Left kidney (tissue), 2 donors: Measurements from ENCODE around the gene IDI1. TPM values are rescaled to one million over a fixed set of nuclear protein-coding genes. Genes with fewer than 3 reads are reported as not detected.
"Not testable (repeated sequence)": the region's sequence is repeated elsewhere in the genome, so short reads cannot be mapped to it uniquely, and the experiment has no call there.

Source experiments
- DNase-seq: peaks from one replicate; pipeline ENCODE4 v3.0.0-alpha.2; 2013
- polyA plus RNA-seq: library from polyadenylated mRNA; unstranded; fragments of 120-200 nt; gene quantifications from one replicate; pipeline ENCODE4 v1.2.1, GENCODE V29; 2013; ENCODE audit not compliant: insufficient read length

The IDI1 gene
- polyA plus RNA-seq, 1 donor: 63.7 TPM

- DNase-seq: no peak
Observed at GRCh38 chr10:1068380-1069361, 19.8 kb upstream of the IDI1 start.

- not testable (repeated sequence) for DNase-seq
Observed at GRCh38 chr10:1066734-1067133, 17.8 kb upstream of the IDI1 start.

GRCh38 chr10:1064964-1065247, 16.0 kb upstream of the IDI1 start:
- no peak for DNase-seq

- DNase-seq: no peak
Observed at GRCh38 chr10:1063232-1063865, 14.4 kb upstream of the IDI1 start.

GRCh38 chr10:1061930-1062774, 13.2 kb upstream of the IDI1 start:
- no peak for DNase-seq

GRCh38 chr10:1059902-1060301, 11.0 kb upstream of the IDI1 start:
- no peak for DNase-seq

GRCh38 chr10:1058017-1058416, 9.1 kb upstream of the IDI1 start:
- DNase-seq: no peak

GRCh38 chr10:1057106-1057657, 8.3 kb upstream of the IDI1 start:
- DNase-seq: no peak

- DNase-seq: peak; percentile 80
Observed at GRCh38 chr10:1056326-1057105, 7.6 kb upstream of the IDI1 start, which contains the start of gene WDR37. TSS of gene WDR37 (plus strand) at chr10:1056385. CDS start at chr10:1072156, 15,771 bp downstream.

- DNase-seq: no peak
Observed at GRCh38 chr10:1054684-1055083, 5.8 kb upstream of the IDI1 start.

- DNase-seq: no peak
Observed at GRCh38 chr10:1050554-1050953, 1.6 kb upstream of the IDI1 start.

- no peak for DNase-seq
Observed at GRCh38 chr10:1050145-1050544, 1.2 kb upstream of the IDI1 start.

GRCh38 chr10:1049425-1049958, 573 bp upstream of the IDI1 start:
- no peak for DNase-seq

- DNase-seq: no peak
Observed at GRCh38 chr10:1048349-1048731, 579 bp downstream of the IDI1 start.

GRCh38 chr10:1047937-1048336, 982 bp downstream of the IDI1 start:
- DNase-seq: no peak

GRCh38 chr10:1045415-1045814, 3.5 kb downstream of the IDI1 start:
- DNase-seq: no peak

GRCh38 chr10:1044964-1045363, 4.0 kb downstream of the IDI1 start:
- DNase-seq: no peak

- no peak for DNase-seq
Observed at GRCh38 chr10:1044146-1044545, 4.8 kb downstream of the IDI1 start.

GRCh38 chr10:1043532-1043995, 5.4 kb downstream of the IDI1 start:
- no peak for DNase-seq

GRCh38 chr10:1041514-1041913, 7.4 kb downstream of the IDI1 start:
- DNase-seq: no peak

- no peak for DNase-seq
Observed at GRCh38 chr10:1040133-1040532, 8.8 kb downstream of the IDI1 start.
